Measurements from ENCODE around the gene BEX3.
"Not testable (repeated sequence)": the region's sequence is repeated elsewhere in the genome, so short reads cannot be mapped to it uniquely, and the experiment has no call there.

BEX3 gene

DNA sequence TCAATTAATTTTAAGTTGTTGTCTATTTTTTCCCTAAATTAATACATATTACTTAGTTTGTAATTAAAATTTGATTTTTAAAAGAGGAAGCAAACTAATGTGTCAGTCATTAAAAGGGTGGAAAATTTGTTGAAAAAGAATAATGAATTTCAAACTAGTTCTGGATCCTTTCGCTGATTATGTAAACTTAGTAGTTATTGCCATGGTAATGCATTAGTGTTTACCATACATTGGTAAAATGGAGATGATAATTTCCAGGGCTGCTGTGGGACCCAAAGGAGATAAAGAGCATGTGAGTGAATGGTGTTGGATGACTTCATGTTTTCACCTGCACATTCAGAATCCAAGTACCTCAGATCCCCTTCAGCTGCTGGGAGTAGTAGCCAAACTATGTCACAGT lies 6.5 kb downstream of the BEX3 start:
- Histone ChIP-seq H3K27ac (ENCODE audit: low read depth, low read length) (no peak overlapping the region), H3K9ac (ENCODE audit: low read depth, low read length) (no peak overlapping the region), H3K9me3 (ENCODE audit: control insufficient read depth, insufficient read depth, low read length) (no peaks in the 10 kb centered on the region), H3K36me3 (ENCODE audit: control insufficient read depth, insufficient read depth, low read length) (peaks cover 26% of the 10 kb centered on the region), H3K4me3 (ENCODE audit: low read depth, low read length) (no peak overlapping the region), H3K27me3 (ENCODE audit: control insufficient read depth, insufficient read depth, low read length) (no peaks in the 10 kb centered on the region; the same call in 1 of the 2 replicates), H3K4me1 (ENCODE audit: control insufficient read depth, insufficient read depth, low read length) (peaks cover 1% of the 10 kb centered on the region; the same call in 1 of the 2 replicates)

DNA sequence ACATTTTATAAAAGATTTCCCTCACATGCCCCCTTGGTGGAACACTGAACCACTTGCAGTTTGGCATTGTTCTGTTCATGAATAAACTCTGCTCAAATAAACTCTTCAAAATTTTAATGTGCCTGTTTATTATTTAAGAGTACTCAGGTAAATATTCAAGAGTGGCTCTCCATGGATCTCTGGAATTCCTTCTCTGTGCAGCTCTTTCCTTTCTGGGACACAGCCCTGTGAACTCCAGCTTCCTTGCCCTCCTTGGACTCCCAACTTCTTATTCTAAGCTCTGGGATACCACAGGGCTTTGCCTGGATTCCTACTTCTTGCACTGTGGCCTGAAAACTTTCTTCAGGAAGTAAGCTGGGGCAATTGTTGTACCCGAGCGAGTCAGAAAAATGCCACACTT lies 8.3 kb downstream of the BEX3 start:
- Histone ChIP-seq H3K9ac (ENCODE audit: low read depth, low read length) (no peak overlapping the region), H3K27ac (ENCODE audit: low read depth, low read length) (peak overlapping the region; percentile 7), H3K36me3 (ENCODE audit: control insufficient read depth, insufficient read depth, low read length) (peaks cover 10% of the 10 kb centered on the region), H3K4me1 (ENCODE audit: control insufficient read depth, insufficient read depth, low read length) (no peaks in the 10 kb centered on the region), H3K27me3 (ENCODE audit: control insufficient read depth, insufficient read depth, low read length) (no peaks in the 10 kb centered on the region; the same call in 1 of the 2 replicates), H3K9me3 (ENCODE audit: control insufficient read depth, insufficient read depth, low read length) (no peaks in the 10 kb centered on the region), H3K4me3 (ENCODE audit: low read depth, low read length) (no peak overlapping the region)

DNA sequence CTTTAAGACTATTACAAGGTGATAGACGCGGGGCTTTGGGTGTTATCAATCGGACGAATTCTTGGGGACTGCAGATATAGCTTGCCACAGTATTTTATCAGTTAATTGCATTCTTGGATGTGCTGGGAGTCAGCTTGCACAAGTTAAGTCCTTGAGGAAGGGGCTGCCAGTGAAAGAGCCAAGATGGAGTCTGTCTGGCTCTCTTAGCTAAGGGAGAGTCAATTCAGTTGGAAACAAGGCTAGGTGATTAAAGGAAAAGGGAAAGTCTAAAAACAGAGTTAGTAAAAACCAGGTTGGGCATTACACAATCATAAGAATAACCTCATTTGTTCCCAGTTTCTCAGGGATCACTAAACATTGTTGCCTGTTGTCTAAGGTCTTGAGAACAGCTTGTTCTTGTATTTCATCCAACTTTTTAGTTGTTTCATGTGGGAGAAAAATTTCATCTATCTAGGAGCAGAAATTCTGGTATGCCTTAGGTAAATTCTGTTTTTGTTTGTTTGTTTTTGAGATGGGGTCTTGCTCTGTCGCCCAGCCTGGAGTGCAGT lies 9.0 kb downstream of the BEX3 start:
- not testable (repeated sequence) for H3K9ac ChIP-seq (ENCODE audit: low read depth, low read length); H3K4me1 ChIP-seq (ENCODE audit: control insufficient read depth, insufficient read depth, low read length); H3K27me3 ChIP-seq (ENCODE audit: control insufficient read depth, insufficient read depth, low read length); H3K36me3 ChIP-seq (ENCODE audit: control insufficient read depth, insufficient read depth, low read length); H3K4me3 ChIP-seq (ENCODE audit: low read depth, low read length); H3K9me3 ChIP-seq (ENCODE audit: control insufficient read depth, insufficient read depth, low read length); H3K27ac ChIP-seq (ENCODE audit: low read depth, low read length)

DNA sequence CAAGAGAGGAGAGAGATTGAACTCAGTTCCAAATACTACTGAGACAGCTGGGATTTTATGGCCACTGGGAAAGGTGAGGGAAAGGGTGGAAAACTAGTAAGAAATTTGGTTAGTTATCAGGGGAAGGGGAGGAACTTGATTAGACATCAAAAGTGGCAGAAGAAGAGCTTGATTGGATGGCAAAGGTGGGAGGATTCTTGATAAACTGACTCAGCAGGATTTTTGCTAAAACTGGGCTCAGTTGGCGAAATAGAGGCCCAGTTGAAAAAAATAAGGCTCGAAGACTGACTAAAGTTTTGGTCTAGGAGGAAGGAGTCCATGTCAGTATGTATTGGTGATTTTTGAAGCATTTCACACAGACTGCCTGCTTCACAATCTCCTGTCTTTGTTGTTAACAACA lies 10.0 kb downstream of the BEX3 start:
- no peaks in the 10 kb centered on the region for H3K4me1 ChIP-seq (ENCODE audit: control insufficient read depth, insufficient read depth, low read length)
- H3K9me3 ChIP-seq (ENCODE audit: control insufficient read depth, insufficient read depth, low read length) = no peaks in the 10 kb centered on the region
- no peak overlapping the region for H3K4me3 ChIP-seq (ENCODE audit: low read depth, low read length)
- H3K9ac ChIP-seq (ENCODE audit: low read depth, low read length) = no peak overlapping the region
- H3K27ac ChIP-seq (ENCODE audit: low read depth, low read length) = no peak overlapping the region
- H3K36me3 ChIP-seq (ENCODE audit: control insufficient read depth, insufficient read depth, low read length) = no peaks in the 10 kb centered on the region
- H3K27me3 ChIP-seq (ENCODE audit: control insufficient read depth, insufficient read depth, low read length) = no peaks in the 10 kb centered on the region; the same call in 1 of the 2 replicates

DNA sequence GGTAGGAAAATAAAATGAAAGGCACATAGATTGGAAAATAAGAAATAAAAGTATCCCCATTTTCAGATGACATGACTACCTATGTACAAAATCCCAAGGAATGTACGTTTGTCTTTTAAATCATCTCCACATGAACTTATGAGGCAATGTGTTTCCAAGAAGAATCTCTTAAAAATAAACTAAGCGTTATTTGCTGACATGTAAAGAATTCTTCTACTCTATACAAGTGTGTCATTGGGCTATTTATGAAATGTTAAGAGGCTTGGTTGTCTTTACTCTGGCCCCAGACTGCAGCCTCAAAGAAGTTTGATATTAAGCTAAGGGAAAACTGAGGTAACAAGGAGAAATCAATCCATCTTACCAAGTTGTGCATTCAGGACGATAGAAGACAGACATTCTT lies 17.1 kb downstream of the BEX3 start:
- no peaks in the 10 kb centered on the region for H3K4me1 ChIP-seq (ENCODE audit: control insufficient read depth, insufficient read depth, low read length)
- H3K27ac ChIP-seq (ENCODE audit: low read depth, low read length) = no peak overlapping the region
- no peaks in the 10 kb centered on the region for H3K9me3 ChIP-seq (ENCODE audit: control insufficient read depth, insufficient read depth, low read length)
- no peaks in the 10 kb centered on the region for H3K36me3 ChIP-seq (ENCODE audit: control insufficient read depth, insufficient read depth, low read length)
- H3K9ac ChIP-seq (ENCODE audit: low read depth, low read length) = no peak overlapping the region
- H3K27me3 ChIP-seq (ENCODE audit: control insufficient read depth, insufficient read depth, low read length) = peaks cover 17% of the 10 kb centered on the region
- H3K4me3 ChIP-seq (ENCODE audit: low read depth, low read length) = no peak overlapping the region

DNA sequence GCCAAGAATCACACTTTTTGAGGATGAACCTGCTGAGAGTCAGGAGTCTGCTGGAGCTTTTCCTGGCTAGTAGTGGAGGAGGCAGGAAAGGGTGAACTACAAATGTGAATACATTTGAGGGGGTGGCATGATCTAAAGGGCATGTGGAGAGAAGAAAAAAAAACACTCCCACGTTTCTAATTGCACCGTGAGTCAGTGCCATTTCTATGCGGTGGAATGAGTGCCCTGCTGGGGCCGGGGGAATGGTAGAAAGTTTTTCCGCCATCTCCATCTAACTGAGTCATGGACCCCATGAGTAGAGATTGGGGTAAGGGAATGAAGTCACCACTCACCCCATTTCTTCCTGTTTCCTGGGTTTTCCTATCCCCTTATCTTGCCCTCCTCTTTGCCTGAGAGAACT lies 19.8 kb downstream of the BEX3 start:
- no peak overlapping the region for H3K27ac ChIP-seq (ENCODE audit: low read depth, low read length)
- H3K4me3 ChIP-seq (ENCODE audit: low read depth, low read length) = no peak overlapping the region
- no peaks in the 10 kb centered on the region for H3K36me3 ChIP-seq (ENCODE audit: control insufficient read depth, insufficient read depth, low read length)
- no peaks in the 10 kb centered on the region for H3K9me3 ChIP-seq (ENCODE audit: control insufficient read depth, insufficient read depth, low read length)
- H3K4me1 ChIP-seq (ENCODE audit: control insufficient read depth, insufficient read depth, low read length) = no peaks in the 10 kb centered on the region
- peaks cover 44% of the 10 kb centered on the region for H3K27me3 ChIP-seq (ENCODE audit: control insufficient read depth, insufficient read depth, low read length)
- no peak overlapping the region for H3K9ac ChIP-seq (ENCODE audit: low read depth, low read length)

DNA sequence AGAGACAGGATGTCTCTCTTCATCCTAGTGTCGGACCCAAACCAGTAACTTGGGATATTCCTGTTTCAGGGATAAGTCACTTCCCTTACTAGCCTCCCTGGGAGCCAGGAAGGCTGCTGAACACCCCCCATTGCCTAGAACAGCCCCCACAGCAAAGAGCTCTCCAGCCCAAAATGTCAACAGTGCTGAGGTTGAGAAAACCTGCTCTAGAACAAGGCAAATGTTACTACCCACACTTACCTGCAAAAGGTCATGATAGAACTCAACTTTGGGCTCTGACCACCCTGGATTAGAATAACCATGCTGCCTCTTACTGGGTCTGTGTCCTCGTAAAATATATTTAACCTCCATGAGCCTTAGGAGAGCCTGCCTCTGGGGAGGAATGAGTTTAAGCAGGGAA lies 20.3 kb downstream of the BEX3 start:
- Histone ChIP-seq H3K4me1 (ENCODE audit: control insufficient read depth, insufficient read depth, low read length) (no peaks in the 10 kb centered on the region), H3K9me3 (ENCODE audit: control insufficient read depth, insufficient read depth, low read length) (no peaks in the 10 kb centered on the region), H3K4me3 (ENCODE audit: low read depth, low read length) (no peak overlapping the region), H3K9ac (ENCODE audit: low read depth, low read length) (no peak overlapping the region), H3K27me3 (ENCODE audit: control insufficient read depth, insufficient read depth, low read length) (peaks cover 49% of the 10 kb centered on the region), H3K36me3 (ENCODE audit: control insufficient read depth, insufficient read depth, low read length) (no peaks in the 10 kb centered on the region), H3K27ac (ENCODE audit: low read depth, low read length) (no peak overlapping the region)

DNA sequence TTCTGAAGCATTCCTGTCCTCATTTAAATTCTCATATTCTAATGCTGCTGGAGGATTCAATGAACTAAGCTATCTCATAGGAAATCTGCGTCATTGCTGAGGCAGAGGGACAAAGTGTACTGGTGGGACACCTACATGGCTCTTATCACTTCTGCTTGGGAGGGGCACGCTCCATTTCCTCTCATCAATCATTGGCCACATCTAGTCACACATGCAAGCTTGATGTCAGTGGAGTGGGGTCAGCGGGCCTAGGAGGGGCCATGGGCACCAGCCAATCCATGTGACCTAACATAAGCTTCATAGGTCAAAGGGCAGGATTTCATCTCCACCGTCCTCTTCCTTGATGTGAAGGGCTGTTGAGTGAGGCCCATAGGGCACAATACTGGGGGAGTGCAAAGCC lies 21.4 kb downstream of the BEX3 start:
- Histone ChIP-seq H3K9ac (ENCODE audit: low read depth, low read length) (no peak overlapping the region), H3K36me3 (ENCODE audit: control insufficient read depth, insufficient read depth, low read length) (no peaks in the 10 kb centered on the region)

DNA sequence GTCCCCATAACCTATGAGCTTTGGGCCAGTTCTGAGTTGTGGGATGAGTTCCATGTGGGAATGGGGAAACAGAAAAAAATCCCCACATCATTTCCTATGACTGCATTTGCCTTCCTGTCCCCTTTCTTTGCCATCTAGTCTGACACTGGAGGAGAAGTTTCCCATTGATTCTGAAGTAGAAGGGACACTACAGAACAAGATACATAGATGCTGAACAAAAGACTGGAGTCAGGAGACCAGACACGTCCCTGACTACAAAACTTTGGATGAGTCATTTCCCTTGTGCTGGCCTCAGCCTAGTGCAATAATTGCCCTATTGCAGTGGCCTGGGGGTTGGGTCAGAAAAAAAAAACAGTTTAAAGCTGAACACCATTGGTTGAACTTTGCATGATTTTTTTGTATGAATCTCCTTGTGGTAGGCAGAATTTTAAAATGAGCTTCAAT lies 22.1 kb downstream of the BEX3 start:
- H3K9ac ChIP-seq (ENCODE audit: low read depth, low read length) = no peak overlapping the region
- no peak overlapping the region for H3K27ac ChIP-seq (ENCODE audit: low read depth, low read length)

More for the DNA sequence above, 21.4 kb downstream of the BEX3 start:
- no peaks in the 10 kb centered on the region for H3K9me3 ChIP-seq (ENCODE audit: control insufficient read depth, insufficient read depth, low read length)
- H3K27ac ChIP-seq (ENCODE audit: low read depth, low read length) = no peak overlapping the region
- peaks cover 59% of the 10 kb centered on the region for H3K27me3 ChIP-seq (ENCODE audit: control insufficient read depth, insufficient read depth, low read length)
- H3K4me1 ChIP-seq (ENCODE audit: control insufficient read depth, insufficient read depth, low read length) = no peaks in the 10 kb centered on the region
- H3K4me3 ChIP-seq (ENCODE audit: low read depth, low read length) = no peak overlapping the region

DNA sequence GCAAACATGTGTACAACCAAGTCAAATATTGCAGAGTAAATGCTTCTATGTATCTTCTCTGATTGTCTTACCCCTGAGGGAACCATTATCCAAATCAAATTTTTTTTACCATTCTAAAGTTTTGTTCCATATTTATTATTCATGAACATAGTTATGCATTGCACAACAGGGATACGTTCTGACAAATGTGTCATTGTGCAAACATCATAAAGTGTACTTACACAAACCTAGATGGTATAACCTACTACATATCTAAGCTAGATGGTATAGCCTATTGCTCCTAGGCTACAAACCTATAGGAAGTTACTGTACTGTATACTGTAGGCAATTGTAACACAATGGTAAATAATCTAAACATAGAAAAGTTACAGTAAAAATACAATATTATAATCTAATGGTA lies 23.4 kb downstream of the BEX3 start:
- H3K9ac ChIP-seq (ENCODE audit: low read depth, low read length) = no peak overlapping the region
- H3K27me3 ChIP-seq (ENCODE audit: control insufficient read depth, insufficient read depth, low read length) = peaks cover 58% of the 10 kb centered on the region
- H3K9me3 ChIP-seq (ENCODE audit: control insufficient read depth, insufficient read depth, low read length) = no peaks in the 10 kb centered on the region
- no peaks in the 10 kb centered on the region for H3K36me3 ChIP-seq (ENCODE audit: control insufficient read depth, insufficient read depth, low read length)
- peaks cover 3% of the 10 kb centered on the region for H3K4me1 ChIP-seq (ENCODE audit: control insufficient read depth, insufficient read depth, low read length)
- no peak overlapping the region for H3K4me3 ChIP-seq (ENCODE audit: low read depth, low read length)
- H3K27ac ChIP-seq (ENCODE audit: low read depth, low read length) = no peak overlapping the region

More for the DNA sequence above, 22.1 kb downstream of the BEX3 start:
- Histone ChIP-seq H3K9me3 (ENCODE audit: control insufficient read depth, insufficient read depth, low read length) (no peaks in the 10 kb centered on the region), H3K27me3 (ENCODE audit: control insufficient read depth, insufficient read depth, low read length) (peaks cover 65% of the 10 kb centered on the region), H3K4me3 (ENCODE audit: low read depth, low read length) (no peak overlapping the region), H3K36me3 (ENCODE audit: control insufficient read depth, insufficient read depth, low read length) (no peaks in the 10 kb centered on the region), H3K4me1 (ENCODE audit: control insufficient read depth, insufficient read depth, low read length) (no peaks in the 10 kb centered on the region)

DNA sequence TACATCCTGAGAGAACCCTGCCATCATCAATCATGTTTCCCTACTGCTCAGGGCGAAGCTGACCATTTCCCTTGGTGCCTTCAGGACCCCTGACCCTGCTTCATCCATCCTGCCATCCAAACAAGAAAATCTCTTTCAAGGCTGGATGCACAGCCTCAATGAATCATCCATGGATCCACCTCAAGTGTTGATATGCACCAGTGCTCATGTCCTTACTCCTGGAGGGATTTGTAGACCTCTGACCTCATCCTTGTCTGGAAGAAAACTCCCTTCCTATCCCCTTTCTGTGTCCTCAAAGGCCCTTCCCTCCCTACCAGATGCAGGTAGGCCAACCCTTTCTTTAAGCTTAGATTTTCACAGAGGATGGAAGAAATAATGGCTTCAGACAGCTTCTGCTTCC lies 24.6 kb downstream of the BEX3 start:
- no peaks in the 10 kb centered on the region for H3K36me3 ChIP-seq (ENCODE audit: control insufficient read depth, insufficient read depth, low read length)
- H3K27me3 ChIP-seq (ENCODE audit: control insufficient read depth, insufficient read depth, low read length) = peaks cover 61% of the 10 kb centered on the region
- H3K9ac ChIP-seq (ENCODE audit: low read depth, low read length) = no peak overlapping the region
- H3K4me3 ChIP-seq (ENCODE audit: low read depth, low read length) = no peak overlapping the region
- no peak overlapping the region for H3K27ac ChIP-seq (ENCODE audit: low read depth, low read length)
- no peaks in the 10 kb centered on the region for H3K9me3 ChIP-seq (ENCODE audit: control insufficient read depth, insufficient read depth, low read length)
- peaks cover 8% of the 10 kb centered on the region for H3K4me1 ChIP-seq (ENCODE audit: control insufficient read depth, insufficient read depth, low read length)
